SJSA1 (cell line): ENCODE data around the gene CIITA. TPM values are rescaled to one million over a fixed set of nuclear protein-coding genes. Genes with fewer than 3 reads are reported as not detected.

ENCODE experiments used
- DNase-seq, 2 experiments: peaks; one replicate each; pipeline ENCODE4 v3.0.0-alpha.2; 2015 to 2020; ENCODE audit warnings: low spot score in 2 of 2, low read depth in 1 of 2
- H3K27ac ChIP-seq: fragments of 250-450 bp; sonication (Bioruptor Pico); 2 replicates; pipeline ENCODE4 v1.5.1; 2020; ENCODE audit warnings: mild to moderate bottlenecking, moderate library complexity
- H3K27me3 ChIP-seq: fragments of 250-450 bp; sonication (Bioruptor Pico); replicated peaks from 2 replicates; pipeline ENCODE4 v1.5.1; 2020; ENCODE audit warnings: mild to moderate bottlenecking, moderate library complexity
- H3K36me3 ChIP-seq: fragments of 250-450 bp; sonication (Bioruptor Pico); 2 replicates; pipeline ENCODE4 v1.5.1; 2020; ENCODE audit warnings: mild to moderate bottlenecking
- H3K4me1 ChIP-seq: fragments of 250-450 bp; sonication (Bioruptor Pico); replicated peaks from 2 replicates; pipeline ENCODE4 v1.6.1; 2021; ENCODE audit warnings: mild to moderate bottlenecking
- H3K4me3 ChIP-seq: fragments of 250-450 bp; sonication (Bioruptor Pico); 2 replicates; pipeline ENCODE4 v1.5.1; 2020; ENCODE audit warnings: mild to moderate bottlenecking
- H3K9me3 ChIP-seq: fragments of 250-450 bp; sonication (Bioruptor Pico); replicated peaks from 2 replicates; pipeline ENCODE4 v1.5.1; 2020; ENCODE audit warnings: mild to moderate bottlenecking
- total RNA-seq: library from RNA; depleted of rRNA; stranded (reverse); fragments of >200 nt; shearing (Covaris generic); gene quantifications from 2 replicates; pipeline ENCODE4 v1.2.3, GENCODE V29; 2014

The CIITA gene
- total RNA-seq, 1 experiment from 2014 or later = 0.08 TPM

- no peaks in the 10 kb centered on the region for H3K9me3 ChIP-seq
- no peaks in the 10 kb centered on the region for H3K4me1 ChIP-seq
- H3K36me3 ChIP-seq = no peaks in the 10 kb centered on the region
- H3K4me3 ChIP-seq = no peak overlapping the region
- H3K27me3 ChIP-seq = peaks cover 53% of the 10 kb centered on the region
- H3K27ac ChIP-seq = no peak overlapping the region
- DNase-seq = no peak
Measured at GRCh38 chr16:10879681-10880589, 2.9 kb downstream of the CIITA start.

- Histone ChIP-seq H3K4me3 (no peak overlapping the region), H3K27me3 (peaks cover 48% of the 10 kb centered on the region), H3K36me3 (no peaks in the 10 kb centered on the region), H3K9me3 (no peaks in the 10 kb centered on the region), H3K4me1 (no peaks in the 10 kb centered on the region), H3K27ac (no peak overlapping the region)
- no peak for DNase-seq
Measured at GRCh38 chr16:10880594-10881452, 3.8 kb downstream of the CIITA start.

GRCh38 chr16:10881479-10882030, 4.6 kb downstream of the CIITA start:
- H3K27me3 ChIP-seq = peaks cover 47% of the 10 kb centered on the region

GRCh38 chr16:10883004-10883403, 6.0 kb downstream of the CIITA start:
- H3K4me1 ChIP-seq = no peaks in the 10 kb centered on the region
- no peak for DNase-seq
- no peaks in the 10 kb centered on the region for H3K36me3 ChIP-seq
- no peak overlapping the region for H3K4me3 ChIP-seq
- peaks cover 34% of the 10 kb centered on the region for H3K27me3 ChIP-seq
- no peak overlapping the region for H3K27ac ChIP-seq
- H3K9me3 ChIP-seq = no peaks in the 10 kb centered on the region

More at GRCh38 chr16:10881479-10882030, 4.6 kb downstream of the CIITA start:
- Histone ChIP-seq H3K9me3 (no peaks in the 10 kb centered on the region), H3K36me3 (no peaks in the 10 kb centered on the region), H3K4me1 (no peaks in the 10 kb centered on the region), H3K27ac (no peak overlapping the region), H3K4me3 (no peak overlapping the region)
- no peak for DNase-seq

DNA sequence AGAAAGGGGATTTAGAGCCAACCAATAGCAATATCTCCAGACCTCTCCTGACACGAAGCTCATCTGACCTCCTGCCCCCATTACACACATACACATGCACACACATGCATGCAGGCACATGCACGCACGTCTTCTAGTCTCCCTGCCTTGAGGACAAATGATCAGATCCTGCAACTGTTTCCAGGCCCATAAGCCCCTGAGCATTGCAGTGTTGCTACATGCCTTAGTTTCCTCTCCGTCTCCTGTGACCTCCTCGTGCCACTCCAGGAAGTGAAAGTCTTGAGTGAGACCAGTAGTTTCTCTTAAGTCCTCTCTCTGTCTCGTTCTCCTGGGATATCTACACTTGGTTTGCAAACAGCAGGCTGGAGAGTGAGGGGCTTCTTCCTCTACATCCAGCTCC, 8.2 kb downstream of the CIITA start:
- no peak for DNase-seq
- no peak overlapping the region for H3K27ac ChIP-seq
- peaks cover 16% of the 10 kb centered on the region for H3K27me3 ChIP-seq
- no peaks in the 10 kb centered on the region for H3K4me1 ChIP-seq
- H3K9me3 ChIP-seq = no peaks in the 10 kb centered on the region
- H3K36me3 ChIP-seq = no peaks in the 10 kb centered on the region
- H3K4me3 ChIP-seq = no peak overlapping the region

DNA sequence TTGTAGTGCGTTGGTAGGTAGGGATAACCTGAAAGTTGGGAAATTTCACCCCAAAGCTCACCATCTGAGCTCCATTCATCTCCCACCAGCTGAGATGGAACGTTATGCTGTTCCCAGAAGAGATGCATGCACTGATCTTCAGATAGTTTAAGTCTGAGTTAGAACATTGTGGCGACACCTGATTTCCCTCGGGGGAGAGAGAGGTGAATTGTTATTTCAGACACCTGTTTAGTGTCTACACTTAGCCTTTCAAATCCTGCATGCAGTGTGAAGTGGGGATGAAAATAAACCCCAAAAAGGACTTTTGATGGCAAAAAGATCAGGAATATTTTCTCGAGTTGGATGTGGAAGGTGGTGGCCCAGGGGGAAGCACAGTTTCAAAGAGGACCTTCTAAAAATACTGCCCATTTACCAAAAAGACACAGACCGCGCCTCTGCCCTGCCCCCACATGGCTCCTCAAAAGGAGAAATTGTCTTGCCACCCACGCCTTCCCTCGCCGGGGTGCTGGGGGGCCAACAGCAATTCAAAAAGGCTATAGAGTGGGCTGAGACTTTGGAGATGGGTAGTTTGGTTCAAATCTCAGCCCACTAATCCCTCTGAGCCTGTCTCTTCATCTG, 11.4 kb downstream of the CIITA start:
- H3K4me1 ChIP-seq = no peaks in the 10 kb centered on the region
- no peak for DNase-seq
- H3K36me3 ChIP-seq = no peaks in the 10 kb centered on the region
- no peak overlapping the region for H3K4me3 ChIP-seq
- no peak overlapping the region for H3K27ac ChIP-seq
- H3K9me3 ChIP-seq = no peaks in the 10 kb centered on the region
- peaks cover 5% of the 10 kb centered on the region; the same call in 1 of the 2 replicates for H3K27me3 ChIP-seq

GRCh38 chr16:10889855-10890254, 12.9 kb downstream of the CIITA start:
- peaks cover 8% of the 10 kb centered on the region; the same call in 1 of the 2 replicates for H3K27me3 ChIP-seq
- H3K9me3 ChIP-seq = no peaks in the 10 kb centered on the region
- no peaks in the 10 kb centered on the region for H3K4me1 ChIP-seq
- no peak overlapping the region for H3K4me3 ChIP-seq
- no peak for DNase-seq
- no peak overlapping the region for H3K27ac ChIP-seq
- no peaks in the 10 kb centered on the region for H3K36me3 ChIP-seq

- H3K27ac ChIP-seq = no peak overlapping the region
- no peaks in the 10 kb centered on the region for H3K9me3 ChIP-seq
- peaks cover 8% of the 10 kb centered on the region; the same call in 1 of the 2 replicates for H3K27me3 ChIP-seq
- H3K4me1 ChIP-seq = no peaks in the 10 kb centered on the region
- no peaks in the 10 kb centered on the region for H3K36me3 ChIP-seq
- no peak for DNase-seq
- H3K4me3 ChIP-seq = no peak overlapping the region
Measured at GRCh38 chr16:10892782-10893318, 15.8 kb downstream of the CIITA start.

GRCh38 chr16:10895053-10895946, 18.3 kb downstream of the CIITA start:
- no peak overlapping the region for H3K4me3 ChIP-seq
- H3K9me3 ChIP-seq = no peaks in the 10 kb centered on the region
- peaks cover 3% of the 10 kb centered on the region; the same call in 1 of the 2 replicates for H3K27me3 ChIP-seq
- H3K27ac ChIP-seq = no peak overlapping the region
- DNase-seq = no peak
- H3K4me1 ChIP-seq = no peaks in the 10 kb centered on the region
- H3K36me3 ChIP-seq = no peaks in the 10 kb centered on the region

DNA sequence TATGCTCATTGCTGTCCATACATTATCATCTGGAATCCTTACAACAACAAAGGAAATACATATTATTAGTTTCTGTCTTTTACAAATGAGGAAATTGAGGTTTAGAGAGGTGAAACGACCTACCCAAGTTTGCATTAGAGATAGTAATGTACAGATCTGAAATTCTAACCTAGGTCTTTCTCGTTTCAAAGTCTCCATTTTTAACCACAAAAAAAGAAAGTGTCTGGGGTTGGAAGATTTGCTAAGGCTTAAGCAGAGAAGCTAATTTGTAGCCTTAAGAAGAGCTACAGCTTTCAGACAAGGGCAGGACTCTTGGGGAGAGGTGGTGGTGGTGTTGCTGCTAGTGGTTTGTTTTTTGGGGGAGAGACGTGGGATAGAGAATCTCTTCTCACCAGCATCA, 19.2 kb downstream of the CIITA start:
- H3K27me3 ChIP-seq = peaks cover 3% of the 10 kb centered on the region

GRCh38 chr16:10896723-10897122, 19.7 kb downstream of the CIITA start:
- Histone ChIP-seq H3K4me3 (no peak overlapping the region), H3K9me3 (no peaks in the 10 kb centered on the region), H3K27me3 (peaks cover 3% of the 10 kb centered on the region), H3K36me3 (no peaks in the 10 kb centered on the region), H3K4me1 (no peaks in the 10 kb centered on the region), H3K27ac (no peak overlapping the region)
- no peak for DNase-seq

More for the DNA sequence above, 19.2 kb downstream of the CIITA start:
- no peaks in the 10 kb centered on the region for H3K36me3 ChIP-seq
- DNase-seq = no peak
- no peak overlapping the region for H3K4me3 ChIP-seq
- no peaks in the 10 kb centered on the region for H3K4me1 ChIP-seq
- H3K27ac ChIP-seq = no peak overlapping the region
- H3K9me3 ChIP-seq = no peaks in the 10 kb centered on the region

DNA sequence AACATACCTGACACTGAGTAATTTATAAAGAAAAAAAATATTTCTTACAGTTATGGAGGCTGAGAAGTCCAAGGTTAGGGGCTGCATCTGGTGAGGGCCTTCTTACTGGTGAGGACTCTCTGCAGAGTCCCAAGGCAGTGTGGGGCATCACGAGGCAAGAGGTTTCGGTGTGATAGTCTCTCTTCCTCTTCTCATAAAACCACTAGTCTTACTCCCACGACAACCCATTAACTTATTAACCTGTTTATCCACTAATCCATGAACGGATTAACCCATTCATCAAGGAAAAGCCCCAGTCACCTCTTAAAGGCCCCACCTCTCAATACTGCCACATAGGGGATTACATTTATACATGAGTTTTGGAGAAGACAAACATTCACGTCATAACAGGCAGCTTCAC, 20.1 kb downstream of the CIITA start:
- Histone ChIP-seq H3K36me3 (no peaks in the 10 kb centered on the region), H3K27ac (no peak overlapping the region), H3K4me3 (no peak overlapping the region), H3K9me3 (no peaks in the 10 kb centered on the region), H3K4me1 (no peaks in the 10 kb centered on the region), H3K27me3 (peaks cover 3% of the 10 kb centered on the region)
- no peak for DNase-seq
